Right atrium auricular region (tissue), 2 donors: ENCODE data around the gene MCHR1. TPM values are rescaled to one million over a fixed set of nuclear protein-coding genes. Genes with fewer than 3 reads are reported as not detected.

ENCODE experiments used
- DNase-seq: peaks from one replicate; pipeline ENCODE4 v3.0.0-alpha.2; 2019; ENCODE audit warnings: low spot score
- H3K27ac ChIP-seq, 2 donors: fragments of 200-600 bp; sonication (generic); 1 replicate in 1 of 2; 2 replicates in 1 of 2; pipeline ENCODE4 v1.5.1; 2016 to 2019
- H3K27me3 ChIP-seq, 2 donors: fragments of 200-600 bp; sonication (generic); one replicate each; pipeline versions ENCODE4 v1.5.1 to v1.6.0; 2017 to 2019
- H3K36me3 ChIP-seq: fragments of 200-600 bp; sonication (generic); one replicate; pipeline ENCODE4 v1.5.1; 2016
- H3K4me1 ChIP-seq, 2 donors: fragments of 200-600 bp; sonication (generic); one replicate each; pipeline versions ENCODE4 v1.5.1 to v1.6.0; 2017 to 2019
- H3K4me3 ChIP-seq, 2 donors: fragments of 200-600 bp; sonication (generic); 1 replicate in 1 of 2; 2 replicates in 1 of 2; pipeline ENCODE4 v1.5.1; 2017 to 2019; ENCODE audit warnings: mild to moderate bottlenecking in 1 of 2, moderate library complexity in 1 of 2
- H3K9me3 ChIP-seq, 2 donors: fragments of 200-600 bp; sonication (generic); one replicate each; pipeline ENCODE4 v1.5.1; 2019
- total RNA-seq, 2 donors: library from RNA; depleted of rRNA; stranded (reverse); fragments of >200 nt; gene quantifications; one replicate each; pipeline ENCODE4 v1.1.0, GENCODE V29; 2016
- TF ChIP-seq, protein P1 (sequence below), 2 donors: fragments of 200-600 bp; sonication (generic); IDR thresholded peaks; one replicate each; pipeline ENCODE4 v1.5.1; 2019; ENCODE audit warnings: antibody characterized with exemption in 2 of 2

Gene MCHR1
- total RNA-seq, 2 donors from 2014 or later, result 2.0 TPM; not detected in 1

DNA sequence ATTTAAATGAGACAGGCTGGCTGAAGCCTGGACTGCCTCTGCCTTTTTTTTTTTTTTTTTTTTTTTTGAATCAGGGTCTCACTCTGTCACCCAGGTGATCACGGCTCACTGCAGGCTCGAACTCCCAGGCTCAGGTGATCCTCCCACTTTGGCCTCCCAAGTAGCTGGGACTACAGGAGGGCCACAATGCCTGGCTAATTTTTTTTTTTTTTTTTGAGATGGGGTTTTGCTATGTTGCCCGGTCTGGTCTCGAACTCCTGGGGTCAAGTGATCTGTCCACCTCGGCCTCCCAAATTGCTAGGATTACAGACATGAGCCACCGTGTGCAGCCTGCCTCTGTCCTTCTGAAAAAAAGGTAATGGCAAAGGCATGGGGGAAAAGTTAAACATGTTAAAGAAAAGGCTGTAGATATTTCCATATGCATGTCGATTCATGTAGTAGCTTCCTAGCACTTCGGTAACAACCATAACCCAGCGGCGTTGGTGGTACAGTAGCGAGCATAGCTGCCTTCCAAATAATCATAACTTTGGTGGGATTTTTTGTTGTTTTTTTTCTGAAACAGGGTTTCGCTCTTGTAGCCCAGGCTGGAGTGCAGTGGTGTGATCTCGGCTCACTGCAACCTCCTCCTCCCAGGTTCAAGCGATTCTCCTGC is 48.8 kb downstream of the MCHR1 start:
- Histone ChIP-seq H3K27me3 (no peaks in the 10 kb centered on the region), H3K4me3 (no peak overlapping the region), H3K36me3 (no peaks in the 10 kb centered on the region), H3K27ac (no peak overlapping the region), H3K9me3 (no peaks in the 10 kb centered on the region), H3K4me1 (peaks cover 0 to 5% of the 10 kb centered on the region in 2 donors)
- TF ChIP-seq, protein P1, sequence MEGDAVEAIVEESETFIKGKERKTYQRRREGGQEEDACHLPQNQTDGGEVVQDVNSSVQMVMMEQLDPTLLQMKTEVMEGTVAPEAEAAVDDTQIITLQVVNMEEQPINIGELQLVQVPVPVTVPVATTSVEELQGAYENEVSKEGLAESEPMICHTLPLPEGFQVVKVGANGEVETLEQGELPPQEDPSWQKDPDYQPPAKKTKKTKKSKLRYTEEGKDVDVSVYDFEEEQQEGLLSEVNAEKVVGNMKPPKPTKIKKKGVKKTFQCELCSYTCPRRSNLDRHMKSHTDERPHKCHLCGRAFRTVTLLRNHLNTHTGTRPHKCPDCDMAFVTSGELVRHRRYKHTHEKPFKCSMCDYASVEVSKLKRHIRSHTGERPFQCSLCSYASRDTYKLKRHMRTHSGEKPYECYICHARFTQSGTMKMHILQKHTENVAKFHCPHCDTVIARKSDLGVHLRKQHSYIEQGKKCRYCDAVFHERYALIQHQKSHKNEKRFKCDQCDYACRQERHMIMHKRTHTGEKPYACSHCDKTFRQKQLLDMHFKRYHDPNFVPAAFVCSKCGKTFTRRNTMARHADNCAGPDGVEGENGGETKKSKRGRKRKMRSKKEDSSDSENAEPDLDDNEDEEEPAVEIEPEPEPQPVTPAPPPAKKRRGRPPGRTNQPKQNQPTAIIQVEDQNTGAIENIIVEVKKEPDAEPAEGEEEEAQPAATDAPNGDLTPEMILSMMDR (IDR thresholded peaks at IDR 0.05), result no peak
- no peak for DNase-seq

DNA sequence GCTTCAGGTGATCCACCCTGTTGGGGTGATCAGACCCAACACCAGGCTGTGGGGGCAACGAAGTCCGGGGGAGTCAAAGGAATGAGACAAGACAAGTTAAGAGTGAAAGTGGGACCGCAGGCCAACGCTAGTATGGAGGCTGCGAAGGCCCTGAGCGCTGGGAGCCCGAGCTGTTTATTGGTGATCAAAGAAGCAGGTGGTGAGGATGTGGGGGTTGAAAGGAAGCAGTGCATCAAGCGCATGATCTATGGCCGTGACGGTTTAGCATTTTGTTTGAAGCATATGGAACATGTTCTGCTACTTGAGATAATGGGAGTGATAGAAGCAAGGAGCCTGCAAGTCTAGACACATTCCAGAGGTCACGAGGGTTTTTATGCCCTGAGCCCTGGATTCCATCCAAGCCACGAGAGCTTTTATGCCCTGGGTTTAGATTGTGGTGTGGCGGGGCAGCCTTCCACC is 49.5 kb downstream of the MCHR1 start:
- no peak for DNase-seq
- H3K27ac ChIP-seq, result no peak overlapping the region

DNA sequence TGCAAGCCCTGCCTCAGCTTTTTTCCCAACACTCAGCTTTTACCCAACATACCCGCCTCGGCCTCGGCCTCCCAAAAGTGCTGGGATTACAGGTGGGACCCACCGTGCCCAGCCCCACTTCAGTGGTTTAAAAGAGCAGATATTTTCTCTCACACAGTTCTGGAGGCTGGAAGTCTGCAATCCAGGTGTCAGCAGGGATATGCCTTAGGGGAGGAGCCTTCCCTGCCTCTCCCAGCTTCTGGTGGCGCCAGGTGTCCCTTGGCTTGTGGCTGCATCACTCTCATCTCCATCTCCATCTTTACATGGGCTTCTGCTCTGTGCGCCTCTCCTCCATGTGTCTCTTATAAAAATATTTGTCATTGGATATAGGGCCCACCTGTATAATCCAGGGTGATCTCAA is 50.0 kb downstream of the MCHR1 start:
- Histone ChIP-seq H3K27me3 (no peaks in the 10 kb centered on the region), H3K9me3 (no peaks in the 10 kb centered on the region), H3K4me3 (no peak overlapping the region), H3K27ac (no peak overlapping the region), H3K4me1 (peaks cover 0 to 5% of the 10 kb centered on the region in 2 donors), H3K36me3 (no peaks in the 10 kb centered on the region)
- TF ChIP-seq, protein P1 (IDR thresholded peaks at IDR 0.05), result no peak
- DNase-seq, result no peak

More for the DNA sequence above, 49.5 kb downstream of the MCHR1 start:
- peaks cover 0 to 5% of the 10 kb centered on the region in 2 donors for H3K4me1 ChIP-seq
- H3K36me3 ChIP-seq, result no peaks in the 10 kb centered on the region
- H3K4me3 ChIP-seq, result no peak overlapping the region
- no peaks in the 10 kb centered on the region for H3K9me3 ChIP-seq
- TF ChIP-seq, protein P1 (IDR thresholded peaks at IDR 0.05), result no peak
- no peaks in the 10 kb centered on the region for H3K27me3 ChIP-seq

Other genes with a start within 250 kb of the MCHR1 start
- 10 to 100 TPM; 45.8 to 55.2 TPM for gene MRTFA, start 42.8 kb upstream of the MCHR1 start, total RNA-seq
- 1 to 10 TPM; 5.5 to 7.2 TPM for gene SLC25A17, start 139.9 kb downstream of the MCHR1 start, total RNA-seq
- gene ST13, start 177.2 kb downstream of the MCHR1 start, total RNA-seq, result 100 to 1,000 TPM; 101 to 105 TPM
- gene XPNPEP3, start 177.7 kb downstream of the MCHR1 start, total RNA-seq, result 10 to 100 TPM in 1 of 2 donors, 1 to 10 TPM in 1; 9.4 to 12.5 TPM
- not detected for gene DNAJB7, start 182.6 kb downstream of the MCHR1 start, total RNA-seq